Measurements from ENCODE around the gene PIH1D1.

The PIH1D1 gene

DNA sequence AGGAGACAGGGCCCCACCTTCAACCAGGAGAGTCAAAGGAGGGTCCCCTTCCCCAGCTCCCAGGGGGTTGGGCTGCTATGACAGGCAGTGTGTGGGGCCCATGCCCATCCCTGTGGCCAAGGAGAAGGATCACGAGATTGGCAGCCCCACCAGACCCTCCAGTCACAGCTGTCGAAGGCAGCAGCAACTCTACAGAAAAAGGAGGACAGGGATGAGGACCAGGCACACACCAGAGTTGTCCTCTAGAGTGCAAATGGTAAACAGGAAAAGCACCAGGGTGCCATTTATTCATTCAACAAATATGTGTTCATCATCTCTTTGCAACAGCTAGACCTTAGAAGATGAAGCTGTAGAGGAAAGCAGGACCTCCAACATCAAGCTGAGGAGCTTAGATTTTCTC lies 32.4 kb downstream of the PIH1D1 start:
- no peak for DNase-seq (ENCODE audit: low spot score)

DNA sequence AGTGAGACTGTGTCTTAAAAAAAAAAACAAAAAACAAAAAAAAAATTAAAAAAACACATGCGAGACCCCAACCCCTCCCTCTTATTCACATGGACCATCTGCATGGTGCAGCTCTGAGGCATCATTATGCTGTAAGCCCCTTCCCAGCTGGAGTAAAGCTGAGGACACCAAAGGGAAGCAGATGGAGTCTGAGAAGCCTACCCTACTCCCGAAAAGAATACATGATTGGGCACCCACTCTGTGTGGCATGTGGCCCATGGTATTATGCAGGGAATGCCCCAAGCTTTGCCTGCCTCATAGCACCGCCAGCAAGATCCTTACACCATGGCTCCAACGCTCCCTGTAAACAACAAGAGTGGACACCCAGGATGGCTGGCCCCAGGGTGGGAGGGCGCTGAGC lies 33.1 kb downstream of the PIH1D1 start:
- DNase-seq (ENCODE audit: low spot score) = no peak

DNA sequence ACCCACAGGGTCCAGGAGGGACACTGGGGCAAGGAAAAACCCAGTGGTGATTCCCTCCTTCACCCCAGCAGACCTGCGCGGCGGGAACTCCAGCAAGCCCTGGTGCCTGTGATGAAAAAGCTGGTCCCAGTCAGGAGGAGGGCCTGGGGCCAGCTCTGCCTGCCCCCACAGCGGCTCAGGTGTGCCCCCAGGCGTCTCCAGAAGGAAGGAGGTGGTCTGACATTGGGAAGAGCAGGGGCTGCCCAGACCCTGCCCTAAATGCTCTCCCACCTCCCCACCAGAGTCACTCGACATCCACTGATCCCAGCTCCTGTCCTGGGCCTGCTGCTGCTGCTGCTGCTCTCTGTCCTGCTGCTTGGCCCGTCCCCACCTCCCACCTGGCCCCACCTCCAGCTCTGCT lies 34.5 kb downstream of the PIH1D1 start:
- DNase-seq (ENCODE audit: low spot score) = no peak

DNA sequence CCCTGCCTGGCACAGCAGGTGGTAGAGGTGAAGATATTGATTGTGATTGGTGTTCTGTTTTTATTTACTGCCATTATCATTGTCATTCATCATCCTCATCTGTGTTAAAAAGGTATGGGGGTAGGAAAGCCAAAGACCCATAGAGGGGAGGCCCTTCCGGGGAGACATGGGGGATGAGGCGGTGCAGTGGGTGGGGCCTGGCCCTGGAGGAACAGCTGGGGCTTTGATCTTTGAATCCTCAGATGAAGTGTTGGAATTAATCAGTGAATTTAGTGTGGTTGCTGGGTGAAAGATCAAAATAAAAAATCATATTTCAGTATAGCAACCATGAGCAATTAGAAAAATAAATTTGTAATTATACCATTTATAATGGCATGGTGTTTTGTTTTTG lies 35.8 kb downstream of the PIH1D1 start:
- DNase-seq (ENCODE audit: low spot score) = no peak

DNA sequence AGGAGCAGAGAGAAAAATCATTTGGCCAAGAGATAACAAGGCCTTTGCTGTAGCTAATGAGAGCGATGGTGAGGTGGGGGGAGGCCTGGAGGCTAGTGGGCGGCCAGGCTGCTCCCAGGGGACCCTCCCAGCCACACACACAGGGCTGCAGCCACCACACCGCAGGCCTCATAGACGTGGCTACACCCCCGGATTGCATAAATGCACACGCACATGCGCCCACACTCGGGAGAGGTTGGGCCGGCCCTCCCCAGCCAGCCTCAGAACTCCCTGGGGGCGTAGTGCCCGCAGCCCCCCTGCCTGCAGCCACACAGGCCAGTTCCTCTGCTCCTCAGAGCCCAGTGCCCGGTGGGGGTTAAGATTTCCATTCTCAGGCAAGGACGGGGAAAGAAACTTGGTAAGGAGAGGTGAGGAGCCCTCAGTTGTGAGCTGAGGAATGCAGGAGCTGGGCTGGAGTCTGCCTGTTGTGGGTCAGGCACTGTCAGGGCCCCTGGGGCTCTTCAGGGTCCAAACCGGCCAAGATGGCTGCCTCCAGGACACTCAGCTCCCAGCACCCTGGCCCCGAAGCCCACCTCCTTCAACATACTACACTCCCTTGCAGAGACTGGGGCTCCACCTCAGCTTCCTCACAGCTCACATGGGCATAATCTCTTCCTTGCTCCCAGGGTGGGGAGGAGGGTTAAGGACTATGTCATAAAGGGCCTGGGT lies 36.4 kb downstream of the PIH1D1 start:
- DNase-seq (ENCODE audit: low spot score) = no peak

DNA sequence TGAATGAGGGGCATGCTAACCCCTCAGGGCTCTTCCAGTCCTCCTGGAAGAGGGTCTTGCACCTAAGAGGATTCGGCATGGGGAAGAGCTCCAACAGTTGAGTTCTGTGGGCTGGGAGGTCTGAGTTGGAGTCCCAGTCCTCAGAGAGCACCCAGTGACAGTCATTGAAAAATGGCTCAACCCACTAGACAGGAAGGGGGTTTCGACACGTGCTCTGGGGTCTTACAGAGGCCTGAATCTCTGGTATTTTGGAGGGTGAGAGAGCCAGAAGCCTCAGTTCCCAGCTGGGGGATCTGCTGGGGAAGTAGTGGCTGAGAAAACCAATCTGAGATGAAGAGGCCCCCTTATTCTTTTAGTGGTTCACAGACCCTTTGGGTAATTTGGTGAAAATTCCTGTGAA lies 37.4 kb downstream of the PIH1D1 start:
- no peak for DNase-seq (ENCODE audit: low spot score)

DNA sequence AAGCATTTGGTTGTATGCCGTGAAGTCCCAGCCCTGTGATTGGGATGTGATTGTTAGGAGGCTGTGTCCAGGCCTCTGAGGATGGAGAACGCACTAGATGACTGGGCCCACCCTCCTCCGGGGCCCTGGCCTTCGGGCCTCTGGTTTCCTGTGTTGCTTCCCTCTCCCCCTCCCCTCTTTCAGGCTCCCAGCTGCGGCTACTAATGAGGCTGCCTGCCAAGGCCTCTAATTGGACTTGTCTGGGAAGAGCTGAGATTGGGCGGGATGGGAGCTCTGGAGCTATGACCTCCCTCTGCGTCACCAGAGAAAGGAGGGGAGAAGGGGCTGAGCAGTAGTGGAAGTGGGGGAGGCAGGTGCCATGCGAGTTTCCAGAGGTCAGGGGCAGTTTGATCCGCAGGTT lies 38.3 kb downstream of the PIH1D1 start:
- DNase-seq (ENCODE audit: low spot score) = no peak

DNA sequence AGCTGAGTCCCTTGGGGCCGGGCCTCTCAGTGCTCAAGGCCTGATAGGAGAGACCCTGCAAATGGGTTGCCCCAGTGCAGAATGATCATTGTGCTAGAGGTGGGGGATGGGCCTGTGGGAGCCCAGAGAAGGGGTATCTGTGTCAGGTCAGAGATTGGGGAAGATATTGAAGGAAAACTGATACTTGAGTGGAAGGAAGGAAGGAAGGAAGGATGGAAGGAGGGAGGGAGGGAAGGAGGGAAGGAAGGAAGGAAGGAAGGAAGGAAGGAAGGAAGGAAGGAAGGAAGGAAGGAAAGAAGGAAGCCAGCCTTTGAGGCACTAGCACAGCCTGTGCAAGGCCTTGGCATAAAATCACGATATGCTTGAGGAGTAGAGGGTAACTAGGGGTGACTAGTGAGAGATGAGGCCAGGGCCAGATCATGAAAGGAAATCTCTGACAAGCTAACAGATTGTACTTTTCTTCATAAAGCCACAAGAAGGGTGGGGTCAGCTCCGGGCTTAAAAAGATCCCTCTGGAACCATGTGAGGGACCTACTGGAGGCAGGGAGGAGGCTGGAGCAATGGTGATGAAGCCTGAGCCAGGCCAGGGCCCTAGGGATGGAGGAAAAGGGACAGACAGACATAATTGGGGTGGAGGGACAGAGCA lies 39.8 kb downstream of the PIH1D1 start:
- no peak for DNase-seq (ENCODE audit: low spot score)

DNA sequence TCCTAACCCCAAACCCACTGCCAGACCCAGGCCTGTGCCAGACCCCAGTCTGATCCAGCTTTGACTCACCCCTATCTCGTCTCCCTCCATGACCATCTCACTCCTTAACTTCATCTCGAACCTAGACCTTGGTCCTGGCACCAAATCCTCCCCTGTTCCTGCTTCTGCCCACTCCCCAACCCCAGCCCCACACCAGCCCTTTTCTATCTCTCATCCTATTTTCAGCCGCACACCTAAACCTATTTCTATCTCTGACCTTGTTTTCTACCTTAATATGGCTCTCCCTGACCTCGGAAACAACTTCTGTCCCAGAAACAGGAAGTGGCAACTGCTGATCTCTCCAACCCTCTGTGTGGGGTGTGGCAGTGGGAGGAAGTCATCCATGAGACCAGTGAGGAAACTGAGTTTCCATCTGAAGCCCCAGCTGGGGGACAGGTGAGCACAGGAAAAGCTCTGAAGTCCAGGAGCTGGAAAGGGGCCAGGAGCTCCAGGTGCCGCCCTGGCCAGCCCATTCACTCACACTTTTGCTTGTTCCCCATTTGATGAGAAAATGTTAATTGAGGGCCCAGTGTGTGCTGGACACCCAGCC lies 42.1 kb downstream of the PIH1D1 start:
- peak; percentile 37 for DNase-seq (ENCODE audit: low spot score)

DNA sequence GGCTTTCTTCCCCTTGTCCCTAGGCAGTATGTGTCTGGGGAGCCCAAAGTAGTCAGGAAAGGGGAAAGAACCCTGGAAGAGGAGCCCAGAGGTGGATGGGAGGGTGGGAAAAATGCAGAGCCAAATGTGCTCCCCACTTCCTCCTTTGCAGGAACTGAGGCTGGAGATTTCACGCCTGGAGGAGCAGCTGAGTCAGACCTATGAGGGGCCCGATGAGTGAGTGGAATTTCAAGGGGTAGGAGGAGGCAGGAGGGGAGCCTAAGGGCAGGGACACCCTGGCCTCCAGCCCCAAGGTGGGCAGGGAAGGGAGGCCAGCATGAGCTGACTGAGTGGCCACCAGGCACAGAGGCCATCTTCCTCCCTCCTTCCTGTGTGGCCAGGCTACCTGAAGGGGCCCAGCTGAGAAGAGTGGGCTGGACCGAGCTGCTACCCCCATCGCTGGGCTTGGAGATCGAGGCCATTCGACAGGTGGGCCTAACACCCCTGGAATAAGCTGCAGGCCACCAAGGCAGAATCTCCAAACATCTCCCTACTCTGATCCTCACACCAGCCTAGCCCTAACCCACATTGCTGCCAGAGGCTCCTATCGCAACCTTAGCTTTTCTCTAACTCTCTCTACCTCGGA lies 42.7 kb downstream of the PIH1D1 start:
- no peak for DNase-seq (ENCODE audit: low spot score)

DNA sequence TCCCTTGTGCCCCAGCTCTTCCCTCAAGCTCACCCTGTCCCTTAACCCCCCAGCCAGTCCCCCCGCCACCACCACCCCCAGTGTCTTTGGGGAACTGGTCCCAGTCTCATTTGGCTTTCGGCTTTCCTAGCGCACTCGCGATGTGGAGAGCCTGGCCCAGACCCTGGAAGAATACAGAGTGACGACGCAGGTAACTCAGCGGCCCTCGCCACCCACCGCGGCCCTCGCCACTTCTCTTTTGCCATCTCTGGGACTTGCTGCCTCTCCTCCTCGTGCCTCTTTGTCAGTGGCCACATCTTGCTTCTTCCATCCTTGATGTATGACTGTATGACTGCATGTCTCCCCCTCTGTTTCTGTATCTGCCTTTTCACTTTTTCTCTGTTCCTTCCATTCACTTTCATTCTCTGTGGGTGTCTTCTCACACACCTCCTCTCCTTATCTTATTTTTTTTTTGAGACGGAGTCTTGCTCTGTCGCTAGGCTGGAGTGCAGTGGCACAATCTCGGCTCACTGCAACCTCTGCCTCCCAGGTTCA lies 44.1 kb downstream of the PIH1D1 start:
- no peak for DNase-seq (ENCODE audit: low spot score)

DNA sequence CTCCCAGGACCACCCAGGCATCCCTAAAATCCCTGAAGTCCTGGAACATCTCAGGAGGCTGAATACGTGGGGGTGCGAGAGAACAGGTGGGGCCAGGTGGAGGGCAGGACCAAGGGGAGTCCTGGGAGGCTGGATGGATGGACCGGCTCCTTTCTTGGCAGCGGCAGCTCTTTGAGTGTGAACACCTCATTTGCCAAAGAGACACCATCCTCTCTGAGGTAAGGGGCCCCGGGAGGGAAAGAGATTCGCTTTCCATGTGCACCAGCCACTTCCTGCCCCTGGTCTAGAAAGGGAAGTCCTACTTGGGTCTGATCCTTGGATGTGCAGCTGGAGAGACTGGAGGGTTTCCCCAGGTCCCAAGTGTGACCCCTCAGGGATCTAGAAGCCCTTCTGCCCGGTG lies 44.5 kb downstream of the PIH1D1 start:
- DNase-seq (ENCODE audit: low spot score) = no peak

DNA sequence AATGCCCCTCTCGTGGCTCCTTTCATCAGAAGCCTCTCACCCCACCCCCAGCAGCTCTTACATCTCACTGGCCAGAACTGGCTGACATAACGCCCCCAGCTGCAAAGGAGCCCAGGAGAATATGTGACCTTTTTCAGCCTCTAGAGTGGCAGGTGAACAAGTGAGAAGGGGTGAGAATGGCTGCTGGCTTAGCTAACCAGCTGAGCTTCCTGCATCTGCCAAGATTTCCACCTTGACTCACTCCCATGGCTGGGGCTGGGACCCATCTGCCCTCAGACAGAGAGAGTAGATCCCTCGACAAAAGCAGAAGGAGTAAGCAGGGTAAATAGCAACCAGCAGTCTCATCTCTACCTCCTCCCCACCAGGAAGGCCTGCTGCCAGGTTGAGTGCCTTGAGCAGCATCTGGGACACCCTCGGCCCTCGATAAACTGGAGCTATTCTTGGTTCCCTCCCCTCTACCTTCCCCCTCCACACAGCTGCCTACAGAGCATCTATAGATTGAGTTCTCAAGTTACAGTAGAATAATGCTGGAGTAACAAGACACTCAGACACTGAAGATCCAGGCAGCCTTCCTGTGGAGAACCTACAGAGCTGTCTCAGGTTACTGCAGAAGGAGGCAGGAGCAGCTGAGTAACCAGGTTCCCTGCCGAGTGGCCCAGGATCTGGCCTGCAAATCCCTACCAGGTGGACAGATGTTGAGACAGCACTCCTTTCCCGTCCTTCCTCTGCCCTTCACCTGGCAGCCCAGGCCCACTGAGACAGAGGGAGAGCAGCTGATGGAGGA lies 48.0 kb downstream of the PIH1D1 start:
- no peak for DNase-seq (ENCODE audit: low spot score)

DNA sequence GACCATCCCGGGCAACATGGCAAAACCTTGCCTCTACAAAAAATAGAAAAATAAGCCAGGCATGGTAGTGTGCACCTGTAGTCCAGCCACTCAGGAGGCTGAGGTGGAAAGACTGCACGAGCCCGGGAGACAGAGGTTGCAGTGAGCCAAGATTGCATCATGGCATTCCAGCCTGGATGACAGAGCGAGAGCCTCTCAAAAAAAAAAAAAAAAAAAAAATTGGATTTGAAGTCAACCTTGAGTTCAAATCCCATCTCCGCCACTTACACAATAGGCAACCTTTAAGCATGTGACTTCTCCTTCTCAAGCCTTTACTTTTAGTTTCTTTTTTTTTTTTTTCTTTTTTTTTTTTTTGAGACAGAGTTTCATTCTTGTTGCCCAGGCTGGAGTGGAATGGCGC lies 51.6 kb downstream of the PIH1D1 start:
- DNase-seq (ENCODE audit: low spot score) = no peak

DNA sequence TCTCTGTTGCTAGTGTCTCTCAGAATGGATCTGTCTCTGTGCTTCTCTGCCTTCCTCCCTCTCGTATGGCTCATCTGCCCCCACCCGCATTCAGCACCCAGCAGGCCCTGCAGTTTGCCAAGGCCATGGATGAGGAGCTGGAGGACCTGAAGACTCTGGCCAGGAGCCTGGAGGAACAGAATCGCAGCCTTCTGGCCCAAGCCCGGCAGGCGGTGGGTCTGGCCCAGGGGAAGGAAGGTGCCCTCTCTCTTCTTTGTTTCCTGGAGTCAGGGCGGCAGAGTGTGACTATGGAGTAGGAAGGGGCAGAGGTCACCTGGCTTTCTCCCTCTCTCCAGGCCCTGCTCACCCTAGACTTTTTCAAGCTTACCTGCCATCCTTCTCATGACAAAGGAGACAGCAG lies 52.7 kb downstream of the PIH1D1 start:
- no peak for DNase-seq (ENCODE audit: low spot score)

DNA sequence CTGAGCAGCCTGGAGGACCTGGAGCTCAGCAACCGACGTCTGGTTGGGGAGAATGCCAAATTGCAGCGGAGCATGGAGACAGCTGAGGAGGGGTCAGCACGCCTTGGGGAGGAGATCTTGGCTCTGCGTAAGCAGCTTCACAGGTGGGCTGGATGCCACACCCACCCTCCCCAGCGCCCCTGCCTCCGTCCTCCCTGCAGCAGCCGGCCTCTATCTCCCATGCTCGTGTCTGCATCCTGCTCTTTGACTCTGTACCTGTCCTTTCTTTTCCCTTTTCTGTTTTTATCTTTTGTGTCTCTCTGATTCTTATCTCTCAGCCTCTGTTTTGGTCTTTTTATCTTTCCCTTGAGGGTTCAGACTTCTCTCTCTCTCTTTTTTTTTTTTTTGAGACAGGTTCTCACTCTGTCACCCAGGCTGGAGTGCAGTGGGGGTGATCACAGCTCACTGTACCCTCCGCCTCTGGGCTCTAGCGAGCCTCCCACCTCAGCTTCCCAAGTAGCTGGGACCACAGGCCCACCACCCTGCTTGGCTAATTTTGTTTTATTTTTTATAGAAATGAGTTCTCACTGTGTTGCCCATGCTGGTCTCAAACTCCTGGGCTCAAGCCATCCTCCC lies 53.5 kb downstream of the PIH1D1 start:
- DNase-seq (ENCODE audit: low spot score) = no peak

DNA sequence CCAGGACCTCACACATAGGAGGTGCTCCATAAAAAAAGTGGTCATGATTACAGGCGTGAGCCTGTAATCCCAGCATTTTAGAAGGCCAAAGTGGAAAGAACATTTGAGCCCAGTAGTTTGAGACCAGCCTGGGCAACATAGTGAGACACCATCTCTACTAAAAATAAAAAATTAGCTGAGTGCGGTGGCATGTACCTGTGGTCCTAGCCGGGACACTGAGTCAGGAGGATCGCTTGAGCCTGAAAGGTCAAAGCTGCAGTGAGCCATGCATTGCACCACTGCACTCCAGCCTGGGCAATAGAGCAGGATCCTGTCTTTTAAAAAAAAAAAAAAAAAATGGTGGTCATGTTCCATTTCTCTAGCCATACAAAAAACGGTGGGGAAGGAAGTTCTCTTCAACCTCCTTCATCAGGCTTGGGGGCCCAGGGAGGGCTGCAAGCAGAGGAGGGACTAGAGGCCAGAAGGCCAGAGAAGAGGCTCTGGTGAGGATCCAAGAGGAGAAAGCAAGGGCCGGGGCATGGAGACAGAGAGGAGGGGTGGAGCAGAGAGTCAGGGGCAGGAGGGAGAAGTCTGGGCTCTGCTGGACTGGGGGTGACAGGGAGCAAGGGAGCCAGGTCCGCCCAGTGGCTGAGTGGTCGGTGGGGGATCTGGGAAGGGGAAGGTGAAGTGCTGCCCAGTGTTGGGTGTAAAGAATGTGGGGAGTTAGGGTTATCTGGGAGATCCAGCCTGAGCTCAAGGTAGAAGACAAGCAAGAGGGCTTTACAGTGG lies 54.7 kb downstream of the PIH1D1 start:
- no peak for DNase-seq (ENCODE audit: low spot score)
